Superior temporal gyrus (tissue), 1 donor: ENCODE data around the gene CCL17.

Source experiments
- DNase-seq: peaks from one replicate; pipeline ENCODE4 v3.0.0-alpha.2; 2016; ENCODE audit errors: extremely low spot score

Gene CCL17

DNA sequence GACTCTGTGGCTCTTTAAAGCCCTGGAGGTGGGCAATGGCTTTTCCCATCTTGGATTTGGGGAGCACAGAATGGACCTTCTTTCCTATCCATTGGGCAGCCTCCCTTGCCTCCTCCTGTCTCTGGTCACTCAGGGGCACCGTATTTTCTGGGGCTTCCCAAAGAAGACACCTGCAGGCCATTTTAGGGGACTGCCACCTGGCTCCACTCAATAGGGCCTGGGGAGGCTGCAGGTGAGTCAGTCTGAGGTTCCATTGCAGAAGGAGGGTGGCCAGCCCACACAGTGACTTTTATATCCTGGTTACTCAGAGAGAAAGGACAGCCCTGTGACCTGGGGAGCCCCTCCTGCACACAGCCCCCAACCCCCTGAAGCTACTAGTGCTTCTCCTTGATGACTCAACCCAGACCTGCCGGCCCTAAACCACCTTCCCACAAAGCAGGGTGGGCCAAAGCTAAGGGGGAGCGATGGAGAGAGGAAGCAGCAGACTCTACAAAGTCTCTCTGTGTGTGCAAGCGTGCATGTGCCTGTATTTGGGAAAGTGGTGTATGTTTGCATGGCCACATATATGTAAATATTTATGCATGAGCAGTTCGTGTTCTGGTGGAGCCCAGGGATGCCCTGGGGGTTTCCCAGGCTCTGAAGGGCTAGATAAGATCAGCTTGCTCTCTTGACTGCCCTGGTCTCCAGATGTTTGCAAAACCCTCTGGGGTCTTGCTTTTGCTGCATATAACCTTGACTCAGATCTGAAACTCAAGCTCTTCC lies 27.3 kb upstream of the CCL17 start:
- no peak for DNase-seq

DNA sequence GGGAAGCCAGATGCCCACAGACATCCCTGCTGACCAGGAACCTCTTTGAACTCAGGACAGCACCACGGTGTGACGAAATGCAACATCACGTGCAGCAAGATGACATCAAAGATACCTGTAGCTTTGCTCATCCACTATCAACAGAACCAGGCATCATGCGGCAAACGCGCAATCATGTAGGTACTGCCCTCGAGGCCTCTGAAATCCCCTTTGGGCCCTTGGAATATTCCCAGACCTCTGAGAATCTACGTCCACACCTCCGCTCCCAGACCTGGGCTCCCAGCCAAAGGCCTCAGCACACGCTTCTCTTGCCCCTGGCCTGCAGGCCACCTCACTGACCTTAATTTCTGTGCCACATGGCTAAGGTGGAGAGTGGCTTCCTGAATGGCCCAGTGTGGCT lies 25.0 kb upstream of the CCL17 start:
- no peak for DNase-seq

DNA sequence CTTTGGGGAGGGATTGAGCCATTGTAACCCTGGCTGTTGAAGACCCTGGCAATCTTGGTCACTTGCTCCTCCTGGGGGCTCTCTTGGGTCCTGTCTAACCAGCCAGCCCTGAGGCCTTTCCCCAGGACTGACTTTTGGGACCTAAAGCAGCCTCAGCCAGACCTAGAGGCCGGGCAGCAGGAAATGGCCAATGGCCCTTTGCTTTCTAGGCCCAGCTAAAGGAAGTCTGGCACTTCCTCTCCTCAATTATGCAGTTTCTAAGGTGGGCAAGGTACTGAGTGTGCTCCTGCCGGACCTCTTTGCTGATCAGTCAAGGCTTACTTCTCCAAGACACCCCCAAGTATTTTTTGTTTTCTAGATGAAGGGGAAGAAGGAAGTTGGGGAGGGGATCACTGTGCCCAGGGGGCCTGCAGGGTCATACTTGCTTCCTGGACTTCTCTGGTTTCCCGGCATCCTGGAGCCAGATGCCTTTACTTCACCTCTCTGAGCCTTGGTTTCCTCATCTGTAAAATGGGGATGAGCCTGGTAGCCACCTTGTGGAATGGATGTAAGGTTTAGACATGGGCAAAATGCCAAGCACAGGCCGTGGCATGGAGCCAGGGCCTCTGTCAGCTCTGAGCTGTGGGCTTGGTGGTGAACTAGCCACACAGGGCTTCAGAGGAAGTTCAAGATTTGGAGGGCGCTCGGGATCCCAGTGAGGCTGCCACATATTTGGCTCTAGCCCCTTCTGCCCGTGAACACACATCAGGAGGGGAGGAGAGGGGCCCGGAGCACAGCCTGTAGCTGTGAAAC lies 23.7 kb upstream of the CCL17 start:
- DNase-seq, result no peak

DNA sequence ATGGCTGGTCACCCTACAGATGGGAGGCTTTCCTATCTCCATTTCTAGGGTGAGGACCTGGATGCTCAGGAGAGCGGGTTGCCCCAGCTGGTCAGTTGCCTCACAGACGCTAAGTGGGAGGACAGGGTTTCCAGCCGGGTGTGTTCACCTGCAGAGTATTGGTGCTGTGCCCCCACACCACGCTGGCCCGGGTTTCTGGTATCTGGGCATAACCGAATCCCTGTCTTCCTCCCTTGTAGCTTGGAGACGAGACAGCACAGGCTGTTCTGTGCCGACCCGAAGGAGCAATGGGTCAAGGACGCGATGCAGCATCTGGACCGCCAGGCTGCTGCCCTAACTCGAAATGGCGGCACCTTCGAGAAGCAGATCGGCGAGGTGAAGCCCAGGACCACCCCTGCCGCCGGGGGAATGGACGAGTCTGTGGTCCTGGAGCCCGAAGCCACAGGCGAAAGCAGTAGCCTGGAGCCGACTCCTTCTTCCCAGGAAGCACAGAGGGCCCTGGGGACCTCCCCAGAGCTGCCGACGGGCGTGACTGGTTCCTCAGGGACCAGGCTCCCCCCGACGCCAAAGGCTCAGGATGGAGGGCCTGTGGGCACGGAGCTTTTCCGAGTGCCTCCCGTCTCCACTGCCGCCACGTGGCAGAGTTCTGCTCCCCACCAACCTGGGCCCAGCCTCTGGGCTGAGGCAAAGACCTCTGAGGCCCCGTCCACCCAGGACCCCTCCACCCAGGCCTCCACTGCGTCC lies 22.6 kb upstream of the CCL17 start:
- DNase-seq, result no peak

DNA sequence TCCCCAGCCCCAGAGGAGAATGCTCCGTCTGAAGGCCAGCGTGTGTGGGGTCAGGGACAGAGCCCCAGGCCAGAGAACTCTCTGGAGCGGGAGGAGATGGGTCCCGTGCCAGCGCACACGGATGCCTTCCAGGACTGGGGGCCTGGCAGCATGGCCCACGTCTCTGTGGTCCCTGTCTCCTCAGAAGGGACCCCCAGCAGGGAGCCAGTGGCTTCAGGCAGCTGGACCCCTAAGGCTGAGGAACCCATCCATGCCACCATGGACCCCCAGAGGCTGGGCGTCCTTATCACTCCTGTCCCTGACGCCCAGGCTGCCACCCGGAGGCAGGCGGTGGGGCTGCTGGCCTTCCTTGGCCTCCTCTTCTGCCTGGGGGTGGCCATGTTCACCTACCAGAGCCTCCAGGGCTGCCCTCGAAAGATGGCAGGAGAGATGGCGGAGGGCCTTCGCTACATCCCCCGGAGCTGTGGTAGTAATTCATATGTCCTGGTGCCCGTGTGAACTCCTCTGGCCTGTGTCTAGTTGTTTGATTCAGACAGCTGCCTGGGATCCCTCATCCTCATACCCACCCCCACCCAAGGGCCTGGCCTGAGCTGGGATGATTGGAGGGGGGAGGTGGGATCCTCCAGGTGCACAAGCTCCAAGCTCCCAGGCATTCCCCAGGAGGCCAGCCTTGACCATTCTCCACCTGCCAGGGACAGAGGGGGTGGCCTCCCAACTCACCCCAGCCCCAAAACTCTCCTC lies 21.9 kb upstream of the CCL17 start:
- no peak for DNase-seq

DNA sequence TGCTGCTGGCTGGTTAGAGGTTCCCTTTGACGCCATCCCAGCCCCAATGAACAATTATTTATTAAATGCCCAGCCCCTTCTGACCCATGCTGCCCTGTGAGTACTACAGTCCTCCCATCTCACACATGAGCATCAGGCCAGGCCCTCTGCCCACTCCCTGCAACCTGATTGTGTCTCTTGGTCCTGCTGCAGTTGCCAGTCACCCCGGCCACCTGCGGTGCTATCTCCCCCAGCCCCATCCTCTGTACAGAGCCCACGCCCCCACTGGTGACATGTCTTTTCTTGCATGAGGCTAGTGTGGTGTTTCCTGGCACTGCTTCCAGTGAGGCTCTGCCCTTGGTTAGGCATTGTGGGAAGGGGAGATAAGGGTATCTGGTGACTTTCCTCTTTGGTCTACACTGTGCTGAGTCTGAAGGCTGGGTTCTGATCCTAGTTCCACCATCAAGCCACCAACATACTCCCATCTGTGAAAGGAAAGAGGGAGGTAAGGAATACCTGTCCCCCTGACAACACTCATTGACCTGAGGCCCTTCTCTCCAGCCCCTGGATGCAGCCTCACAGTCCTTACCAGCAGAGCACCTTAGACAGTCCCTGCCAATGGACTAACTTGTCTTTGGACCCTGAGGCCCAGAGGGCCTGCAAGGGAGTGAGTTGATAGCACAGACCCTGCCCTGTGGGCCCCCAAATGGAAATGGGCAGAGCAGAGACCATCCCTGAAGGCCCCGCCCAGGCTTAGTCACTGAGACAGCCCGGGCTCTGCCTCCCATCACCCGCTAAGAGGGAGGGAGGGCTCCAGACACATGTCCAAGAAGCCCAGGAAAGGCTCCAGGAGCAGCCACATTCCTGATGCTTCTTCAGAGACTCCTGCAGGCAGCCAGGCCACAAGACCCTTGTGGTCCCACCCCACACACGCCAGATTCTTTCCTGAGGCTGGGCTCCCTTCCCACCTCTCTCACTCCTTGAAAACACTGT lies 21.0 kb upstream of the CCL17 start:
- DNase-seq, result no peak

DNA sequence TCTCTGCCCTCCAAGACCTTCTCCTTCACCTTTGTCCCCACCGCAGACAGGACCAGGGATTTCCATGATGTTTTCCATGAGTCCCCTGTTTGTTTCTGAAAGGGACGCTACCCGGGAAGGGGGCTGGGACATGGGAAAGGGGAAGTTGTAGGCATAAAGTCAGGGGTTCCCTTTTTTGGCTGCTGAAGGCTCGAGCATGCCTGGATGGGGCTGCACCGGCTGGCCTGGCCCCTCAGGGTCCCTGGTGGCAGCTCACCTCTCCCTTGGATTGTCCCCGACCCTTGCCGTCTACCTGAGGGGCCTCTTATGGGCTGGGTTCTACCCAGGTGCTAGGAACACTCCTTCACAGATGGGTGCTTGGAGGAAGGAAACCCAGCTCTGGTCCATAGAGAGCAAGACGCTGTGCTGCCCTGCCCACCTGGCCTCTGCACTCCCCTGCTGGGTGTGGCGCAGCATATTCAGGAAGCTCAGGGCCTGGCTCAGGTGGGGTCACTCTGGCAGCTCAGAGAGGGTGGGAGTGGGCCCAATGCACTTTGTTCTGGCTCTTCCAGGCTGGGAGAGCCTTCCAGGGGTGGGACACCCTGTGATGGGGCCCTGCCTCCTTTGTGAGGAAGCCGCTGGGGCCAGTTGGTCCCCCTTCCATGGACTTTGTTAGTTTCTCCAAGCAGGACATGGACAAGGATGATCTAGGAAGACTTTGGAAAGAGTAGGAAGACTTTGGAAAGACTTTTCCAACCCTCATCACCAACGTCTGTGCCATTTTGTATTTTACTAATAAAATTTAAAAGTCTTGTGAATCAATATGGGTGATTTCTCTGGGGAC lies 20.1 kb upstream of the CCL17 start:
- DNase-seq, result no peak

DNA sequence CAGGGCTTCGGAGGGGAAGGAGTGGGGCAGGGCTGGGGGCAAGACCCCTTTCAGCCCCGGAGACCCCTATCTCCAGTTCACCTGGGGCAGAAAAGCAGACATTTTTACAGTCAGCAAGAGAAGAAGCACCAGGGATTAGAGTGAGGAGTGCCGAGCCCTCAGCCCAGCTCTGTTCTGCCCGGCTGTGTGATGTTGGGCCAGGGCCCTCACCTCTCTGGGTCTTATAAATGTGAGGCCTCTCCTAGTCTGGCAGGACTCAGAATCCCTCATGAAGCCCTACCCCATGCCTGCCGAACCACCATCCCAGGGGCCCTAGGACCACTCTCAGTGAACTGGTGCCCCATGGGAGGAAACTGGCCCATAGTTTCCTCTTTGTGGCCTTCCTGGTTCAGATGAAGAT lies 19.5 kb upstream of the CCL17 start:
- DNase-seq, result no peak

DNA sequence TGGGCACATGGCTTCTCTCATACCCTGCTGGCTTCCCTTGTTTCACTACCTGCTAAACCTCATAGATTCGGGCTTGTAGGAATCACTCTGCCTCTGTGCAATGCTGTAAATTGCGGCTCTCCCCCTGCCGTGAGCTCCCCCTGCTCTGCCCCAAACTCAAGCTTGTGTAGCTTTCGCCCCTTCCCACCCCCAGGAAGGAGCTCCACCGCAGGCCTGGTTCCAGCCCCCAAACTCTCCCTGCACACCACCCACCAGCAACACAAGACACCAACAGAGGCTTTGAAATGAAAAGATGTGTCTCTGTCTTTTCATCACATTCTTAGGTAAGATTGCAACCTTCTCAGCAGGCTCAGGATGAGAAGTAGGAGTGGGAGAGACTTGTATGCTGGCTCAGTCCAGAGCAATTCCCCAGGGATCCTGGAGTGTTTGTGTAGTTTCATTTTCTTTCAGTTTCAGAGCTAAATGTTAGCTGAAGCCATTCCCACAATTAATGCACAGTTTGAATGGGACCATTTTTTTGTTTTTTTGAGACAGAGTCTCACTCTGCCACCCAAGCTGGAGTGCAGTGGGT lies 18.1 kb upstream of the CCL17 start:
- no peak for DNase-seq

DNA sequence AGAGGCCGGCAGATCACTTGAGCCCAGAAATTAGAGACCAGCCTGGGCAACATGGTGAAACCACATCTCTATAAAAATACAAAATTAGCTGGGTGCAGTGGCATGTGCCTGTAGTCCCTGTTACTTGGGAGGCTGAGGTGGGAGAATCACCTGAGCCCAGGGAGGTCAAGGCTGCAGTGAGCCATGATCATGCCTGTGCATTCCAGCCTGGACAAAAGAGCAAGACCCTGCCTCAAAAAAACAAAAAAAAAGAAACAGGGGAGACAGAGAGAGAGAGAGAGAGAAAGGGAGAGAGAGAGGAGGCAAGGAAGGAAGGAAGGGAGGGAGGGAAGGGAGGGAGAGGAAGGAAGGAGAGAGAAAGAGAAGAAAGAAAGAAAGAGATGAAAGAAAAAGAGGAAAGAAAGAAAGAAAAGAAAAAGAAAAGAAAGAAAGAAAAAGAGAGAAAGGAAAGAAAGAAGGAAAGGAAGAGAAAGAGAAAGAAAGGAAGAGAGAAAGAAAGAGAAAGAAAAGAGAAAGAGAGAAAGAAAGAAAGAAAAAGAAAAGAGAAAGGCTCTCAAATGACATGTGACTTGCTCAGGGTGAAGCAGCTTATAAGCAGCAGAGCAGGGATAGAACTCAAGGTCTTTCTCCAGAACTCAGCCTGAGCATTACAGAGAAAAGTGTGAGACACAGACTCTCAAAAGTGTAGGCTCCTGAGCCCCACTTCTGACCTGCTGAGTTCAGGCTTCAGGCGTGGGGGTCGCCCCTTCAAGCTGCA lies 16.8 kb upstream of the CCL17 start:
- no peak for DNase-seq

DNA sequence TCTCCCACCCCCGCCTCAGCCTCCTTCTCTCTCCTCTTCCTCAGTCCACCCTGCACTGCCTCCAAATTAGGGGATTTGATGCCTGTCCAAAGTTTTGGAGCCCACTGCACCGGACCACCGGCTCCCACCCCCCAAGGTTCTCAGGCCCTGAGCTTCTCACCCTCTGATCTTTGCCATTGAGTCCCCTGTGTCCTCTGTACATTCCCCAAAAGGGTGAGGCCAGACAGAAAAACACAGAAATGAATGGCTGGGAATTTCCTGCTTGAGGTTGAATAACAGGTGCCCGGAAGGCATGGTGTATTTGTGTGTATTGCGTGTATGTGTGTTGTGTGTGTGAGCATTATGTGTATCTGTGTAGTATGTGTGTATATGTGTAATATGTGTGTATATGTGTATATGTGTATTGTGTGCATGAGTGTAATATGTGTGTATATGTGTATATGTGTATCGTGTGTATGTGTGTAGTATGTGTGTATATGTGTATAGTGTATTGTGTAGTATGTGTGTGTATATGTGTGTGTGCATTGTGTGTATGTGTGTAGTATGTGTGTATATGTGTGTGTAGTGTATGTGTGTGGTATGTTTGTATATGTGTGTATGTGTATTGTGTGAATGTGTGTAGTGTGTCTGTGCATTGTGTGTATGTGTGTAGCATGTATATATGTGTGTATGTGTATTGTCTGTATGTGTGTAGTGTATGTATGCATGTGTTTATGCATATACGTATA lies 16.0 kb upstream of the CCL17 start:
- DNase-seq, result no peak

DNA sequence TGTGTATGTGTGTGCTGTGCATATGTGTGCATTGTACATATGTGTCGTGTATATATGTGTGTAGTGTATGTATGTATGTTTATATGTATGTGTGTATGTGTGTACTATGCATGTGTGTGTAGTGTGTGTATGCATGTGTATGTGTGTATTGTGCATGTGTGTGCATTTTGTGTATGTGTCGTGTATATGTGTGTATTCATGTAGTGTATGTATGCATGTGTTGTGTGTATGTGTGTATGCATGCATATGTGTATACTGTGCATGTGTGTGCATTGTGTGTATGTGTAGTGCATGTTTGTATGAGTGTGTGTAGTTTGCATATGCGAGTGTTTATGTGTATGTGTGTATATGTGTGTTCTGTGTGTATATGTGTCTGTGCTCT lies 15.5 kb upstream of the CCL17 start:
- no peak for DNase-seq

DNA sequence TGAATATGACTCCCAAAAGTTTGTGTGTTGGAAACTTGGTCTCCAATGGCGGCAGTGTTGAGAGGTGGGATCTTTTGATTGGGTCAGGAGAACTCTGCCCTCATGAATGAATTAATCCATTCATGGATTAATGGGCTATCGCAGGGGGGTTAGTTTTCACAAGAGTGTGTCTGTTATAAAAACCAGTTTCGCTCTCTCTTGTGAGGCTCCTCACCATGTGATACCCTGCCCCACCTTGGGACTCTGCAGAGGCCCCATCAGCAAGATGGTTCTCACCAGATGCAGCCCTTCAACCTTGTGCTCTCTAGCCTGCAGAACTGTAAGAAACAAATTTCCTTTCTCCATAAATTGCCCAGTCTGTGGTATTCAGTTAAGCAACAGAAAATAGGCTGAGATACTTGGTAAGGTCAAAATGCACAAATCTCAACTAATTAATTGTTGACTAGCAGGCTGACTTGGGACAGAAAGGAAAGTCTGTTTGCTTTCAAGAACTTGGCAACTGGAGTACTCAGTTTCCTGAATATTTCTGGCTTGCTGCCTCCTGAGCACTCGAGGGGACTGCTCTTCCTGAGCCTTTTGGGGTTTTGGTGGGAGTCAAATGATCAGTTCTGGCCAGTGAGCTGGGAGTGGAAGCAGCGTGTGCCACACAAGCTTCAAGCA lies 13.8 kb upstream of the CCL17 start:
- no peak for DNase-seq

DNA sequence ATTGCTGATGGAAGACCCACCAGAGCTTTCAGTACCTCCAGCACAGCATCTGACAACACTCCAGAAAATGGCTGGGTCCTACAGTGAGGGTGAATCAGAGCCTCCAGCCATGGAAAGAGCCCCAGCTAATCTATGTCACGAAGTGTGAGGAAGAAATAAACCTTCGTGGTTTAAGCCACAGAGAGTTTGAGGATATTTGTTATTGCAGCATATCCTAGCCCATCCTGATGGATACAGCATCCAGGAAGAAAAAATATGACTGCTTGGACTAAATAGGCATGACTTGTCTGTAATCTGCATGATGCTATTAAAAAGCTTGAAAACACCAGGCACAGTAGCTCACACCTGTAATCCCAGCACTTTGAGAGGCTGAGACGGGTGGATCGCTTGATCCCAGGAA lies 13.3 kb upstream of the CCL17 start:
- DNase-seq, result no peak

DNA sequence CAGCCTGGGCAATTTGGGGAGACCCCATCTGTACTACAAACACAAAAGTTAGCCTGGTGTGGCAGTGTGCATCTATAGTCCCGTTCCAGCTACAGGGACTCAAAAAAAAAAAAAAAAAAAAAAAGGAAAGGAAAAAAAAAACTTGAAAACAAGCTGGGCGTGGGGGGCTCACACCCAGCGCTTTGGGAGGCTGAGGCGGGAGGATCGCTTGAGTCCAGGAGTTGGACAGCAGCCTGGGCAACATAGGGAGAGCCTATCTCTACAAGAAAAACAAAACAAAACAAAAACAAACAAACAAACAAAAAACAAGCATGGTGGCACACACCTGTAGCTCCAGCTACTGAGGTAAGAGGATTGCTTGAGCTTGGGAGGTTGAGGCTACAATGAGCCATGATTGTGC lies 12.9 kb upstream of the CCL17 start:
- DNase-seq, result no peak

DNA sequence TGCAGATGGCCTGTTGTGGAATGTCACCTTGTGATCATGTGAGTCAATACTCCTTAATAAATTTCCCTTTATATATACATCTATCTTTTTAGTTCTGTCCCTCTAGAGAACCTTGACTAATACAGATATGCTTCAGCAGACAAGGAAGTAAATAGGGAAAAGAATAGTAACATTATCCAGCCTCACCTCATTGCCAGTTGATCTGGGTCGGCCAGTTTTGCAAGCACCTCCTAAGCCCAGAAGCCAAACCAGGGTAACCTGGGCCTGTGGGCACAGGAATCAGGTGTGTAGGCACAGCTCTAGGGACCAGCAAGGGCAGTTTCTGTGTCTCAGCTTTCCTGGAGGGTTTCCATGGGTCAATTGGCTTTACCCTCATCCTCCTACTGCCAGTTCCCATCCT lies 11.9 kb upstream of the CCL17 start:
- no peak for DNase-seq

DNA sequence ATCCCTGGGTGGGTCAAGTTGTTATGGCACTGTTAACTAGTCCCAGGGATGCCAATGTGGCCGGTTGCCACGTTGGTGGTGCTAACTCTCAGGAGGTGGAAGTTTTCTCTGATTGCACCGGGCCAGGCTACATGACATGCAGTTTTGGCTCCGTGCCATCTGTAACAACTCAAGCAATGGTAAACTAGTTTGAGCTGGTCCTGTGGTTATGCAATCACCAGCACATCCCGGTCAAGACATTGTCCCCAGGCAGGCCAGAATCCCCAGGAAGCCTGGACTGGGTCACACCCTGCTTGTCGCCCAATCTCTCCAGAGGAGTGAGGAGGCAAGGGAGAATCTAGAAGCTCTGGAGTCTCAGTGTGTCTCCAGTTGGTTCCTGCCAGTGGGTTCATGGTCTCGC lies 10.1 kb upstream of the CCL17 start:
- no peak for DNase-seq

DNA sequence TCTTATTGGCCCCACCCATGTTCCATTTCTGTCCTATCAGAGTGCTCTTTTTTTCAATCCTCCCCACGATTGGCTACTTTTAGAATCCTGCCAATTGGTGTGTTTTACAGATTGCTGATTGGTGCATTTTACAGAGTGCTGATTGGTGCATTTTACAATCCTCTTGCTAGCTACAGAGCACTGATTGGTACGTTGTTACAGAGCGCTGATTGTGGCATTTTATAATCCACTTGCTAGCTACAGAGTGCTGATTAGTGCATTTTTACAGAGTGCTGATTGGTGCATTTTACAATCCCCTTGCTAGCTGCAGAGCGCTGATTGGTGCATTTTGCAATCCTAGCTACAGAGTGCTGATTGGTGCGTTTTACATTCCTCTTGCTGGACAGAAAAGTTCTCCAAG lies 9.5 kb upstream of the CCL17 start:
- no peak for DNase-seq
